NCI-H2227 treated with DMSO at 0.1 percent for 48 hours (cell line): ENCODE data around the gene DLG2.
A peak's percentile ranks its signal among the peaks of the same experiment; 100 is the strongest.
"Not testable (repeated sequence)": the region's sequence is repeated elsewhere in the genome, so short reads cannot be mapped to it uniquely, and the experiment has no call there.

ENCODE experiments used
- DNase-seq: peaks from one replicate; lab custom pipeline; 2025; lab: John Stamatoyannopoulos, UW

Gene DLG2

DNA sequence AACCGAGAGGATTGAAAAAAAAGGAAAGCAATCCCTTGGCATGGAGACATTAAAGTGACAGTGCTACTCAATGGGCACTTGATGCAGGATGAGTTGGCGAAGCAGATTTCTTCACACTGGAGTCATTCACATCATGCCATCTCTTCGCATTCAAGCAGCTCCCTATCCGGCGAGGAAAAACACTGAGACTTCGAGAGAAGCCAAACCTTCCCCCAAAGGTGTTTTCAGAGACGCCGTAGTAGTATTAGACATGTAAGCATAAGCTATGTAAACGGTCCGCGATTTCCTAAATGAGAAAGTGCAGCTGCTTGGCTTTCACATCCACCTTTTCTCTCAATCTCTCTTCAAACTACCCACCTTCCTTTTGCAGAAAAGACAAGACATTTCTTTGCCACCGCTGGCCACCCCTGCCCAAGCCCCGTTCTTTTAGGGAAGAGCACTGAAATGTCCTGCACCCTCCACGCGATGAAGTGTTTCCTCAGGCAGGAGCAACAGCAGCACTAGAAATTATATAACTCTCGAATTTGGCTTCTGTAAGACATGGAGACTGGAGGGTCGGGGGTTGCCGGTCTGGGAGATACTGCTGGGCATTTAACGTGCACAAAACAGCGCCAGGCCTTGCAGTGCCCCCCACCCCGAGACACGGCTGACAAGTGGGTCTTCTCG lies at the start of gene DLG2:
DLG2 (minus strand) TSS at position 13 of the 666 bp plus-strand sequence.
- DNase-seq = peak; percentile 27

GRCh38 chr11:85673393-85673792 lies 46.2 kb upstream of the DLG2 start:
- no peak for DNase-seq

- DNase-seq = no peak
Observed at GRCh38 chr11:85672105-85672902, 45.2 kb upstream of the DLG2 start.

DNA sequence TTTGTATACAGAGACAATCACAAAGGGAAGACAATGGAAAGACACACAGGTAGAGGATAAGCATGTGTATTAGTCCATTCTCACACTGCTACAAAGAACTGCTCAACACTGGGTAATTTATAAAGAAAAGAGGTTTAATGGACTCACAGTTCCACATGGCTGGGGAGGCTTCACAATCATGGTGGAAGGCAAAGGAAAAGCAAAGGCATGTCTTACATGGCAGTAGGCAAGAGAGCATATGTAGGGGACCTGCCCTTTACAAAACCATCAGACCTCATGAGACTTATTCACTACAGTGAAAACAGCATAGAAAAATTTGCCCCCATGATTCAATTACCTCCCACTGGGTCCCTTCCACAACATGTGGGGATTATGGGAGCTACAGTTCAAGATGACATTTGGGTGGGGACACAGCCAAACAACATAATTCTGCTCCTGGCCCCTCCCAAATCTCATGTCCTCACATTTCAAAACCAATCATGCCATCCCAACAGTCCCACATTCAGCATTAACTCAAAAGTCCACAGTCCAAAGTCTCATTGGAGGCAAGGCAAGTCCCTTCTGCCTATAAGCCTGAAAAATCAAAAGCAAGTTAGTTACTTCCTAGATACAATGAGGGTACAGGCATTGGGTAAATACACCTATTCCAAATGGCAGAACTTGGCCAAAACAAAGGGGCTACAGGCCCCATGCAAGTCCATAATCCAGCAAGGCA lies 44.0 kb upstream of the DLG2 start:
- not testable (repeated sequence) for DNase-seq

DNA sequence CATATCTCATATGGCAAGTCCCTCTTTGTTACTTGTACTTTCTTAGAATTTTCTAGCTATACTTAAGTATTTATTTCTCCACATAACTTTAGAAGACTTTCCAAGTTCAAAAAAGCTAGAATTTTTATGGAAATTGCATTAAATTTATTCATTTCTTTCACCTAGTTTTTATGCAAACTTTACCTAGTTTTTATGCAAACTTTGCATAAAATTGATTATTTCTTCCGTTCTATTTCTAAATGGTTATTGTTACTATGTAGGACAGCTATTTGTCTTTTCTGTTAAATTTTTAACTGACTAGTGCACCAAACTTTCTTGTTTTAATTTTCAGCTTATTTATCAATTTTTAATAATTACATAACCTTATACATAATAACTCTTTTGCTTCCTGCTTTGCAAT lies 41.0 kb upstream of the DLG2 start:
- DNase-seq = no peak

DNA sequence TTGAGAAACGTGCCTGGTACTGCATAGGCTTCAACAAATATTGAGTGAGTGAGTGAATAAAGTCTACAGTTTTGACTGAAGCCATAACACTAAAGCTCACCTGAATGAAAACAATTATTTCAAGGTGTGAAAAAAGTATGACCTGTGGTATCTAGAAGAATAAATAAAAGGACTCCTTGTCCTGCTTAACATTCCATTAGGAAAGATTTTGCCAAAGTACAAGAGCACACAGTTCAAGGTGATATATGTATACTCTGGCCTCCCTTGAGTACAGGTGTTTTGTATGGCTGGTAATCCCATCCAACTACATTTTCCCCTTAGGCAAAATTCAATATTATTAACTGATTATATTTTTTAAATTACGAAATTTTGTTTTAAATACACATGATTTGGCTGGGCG lies 39.5 kb upstream of the DLG2 start:
- no peak for DNase-seq

DNA sequence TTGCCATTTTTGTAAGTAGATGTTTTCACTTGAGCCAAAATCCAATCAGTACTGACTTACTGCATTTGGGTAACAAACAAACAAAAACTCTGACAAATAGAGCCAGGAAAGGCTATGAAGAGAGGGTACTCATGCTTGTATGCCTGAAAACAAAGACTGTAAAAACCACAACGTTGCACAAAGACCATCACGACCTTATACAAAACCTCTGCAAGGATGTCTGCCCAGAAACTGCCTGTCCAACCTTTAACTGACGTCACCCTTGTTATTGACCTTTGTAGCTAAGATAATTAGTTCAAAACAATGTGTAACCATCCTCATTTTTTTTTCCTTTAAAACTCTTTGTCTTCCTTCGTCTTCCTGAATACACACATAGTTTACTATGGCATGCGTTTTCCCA lies 38.6 kb upstream of the DLG2 start:
- DNase-seq = no peak

GRCh38 chr11:85664615-85665481 lies 37.7 kb upstream of the DLG2 start, which contains the start of gene CREBZF:
Gene CREBZF (minus strand): TSS chr11:85665129. CDS start chr11:85664875, 254 bp downstream.
- peak; percentile 94 for DNase-seq

GRCh38 chr11:85663753-85664614 lies 36.8 kb upstream of the DLG2 start:
- peak; percentile 36 for DNase-seq

DNA sequence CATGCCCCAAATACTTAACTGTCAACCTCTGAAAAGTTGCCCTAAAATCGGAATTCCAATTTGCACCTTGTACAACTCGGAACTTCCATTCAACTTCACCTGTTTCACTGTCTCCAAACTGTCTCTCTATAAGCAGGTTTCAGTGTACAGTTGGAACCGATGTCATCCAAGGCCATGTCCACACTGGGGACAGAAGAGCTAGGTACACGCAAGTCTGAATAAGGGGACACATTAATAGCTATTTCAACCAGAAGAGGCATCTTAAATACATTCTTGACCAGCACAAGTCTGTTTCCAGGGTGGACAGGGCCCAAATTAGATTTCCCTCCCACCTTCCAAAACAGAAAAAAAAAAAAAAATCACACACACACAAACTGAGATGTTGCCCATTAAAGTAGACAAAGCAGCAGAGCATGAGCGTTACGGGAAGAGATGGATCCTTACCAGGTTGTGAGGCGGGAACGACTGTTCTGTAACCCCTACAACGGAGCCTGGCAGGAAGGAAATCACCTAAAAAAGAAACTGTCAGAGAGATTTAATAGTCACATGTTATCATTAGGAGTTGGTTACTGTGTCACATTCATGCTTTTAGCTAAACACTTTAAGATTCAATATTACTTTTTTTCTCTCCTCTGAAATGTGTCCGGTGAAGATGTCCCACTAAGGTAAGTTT lies 36.1 kb upstream of the DLG2 start:
- DNase-seq = no peak

- no peak for DNase-seq
Observed at GRCh38 chr11:85661972-85662664, 35.0 kb upstream of the DLG2 start.

DNA sequence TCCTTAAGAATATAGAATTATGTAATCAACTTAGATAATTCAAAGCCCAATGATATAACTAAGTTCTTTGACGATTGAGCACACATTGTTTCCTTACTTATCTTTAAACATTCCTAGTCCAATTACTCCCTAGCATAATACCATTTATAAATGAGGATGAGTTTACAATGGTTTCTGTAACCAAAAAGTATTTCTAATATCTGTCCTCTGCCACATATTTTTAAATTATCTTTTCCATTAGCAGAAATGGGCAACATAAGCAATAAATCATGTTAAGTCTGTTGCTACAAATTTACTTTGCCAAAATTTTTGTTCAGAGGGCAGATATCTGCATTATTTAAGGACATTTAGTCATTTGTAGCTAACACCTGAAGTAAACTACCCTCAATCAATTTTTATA lies 31.0 kb upstream of the DLG2 start:
- DNase-seq = no peak

- no peak for DNase-seq
Observed at GRCh38 chr11:85656777-85657176, 29.6 kb upstream of the DLG2 start.

DNA sequence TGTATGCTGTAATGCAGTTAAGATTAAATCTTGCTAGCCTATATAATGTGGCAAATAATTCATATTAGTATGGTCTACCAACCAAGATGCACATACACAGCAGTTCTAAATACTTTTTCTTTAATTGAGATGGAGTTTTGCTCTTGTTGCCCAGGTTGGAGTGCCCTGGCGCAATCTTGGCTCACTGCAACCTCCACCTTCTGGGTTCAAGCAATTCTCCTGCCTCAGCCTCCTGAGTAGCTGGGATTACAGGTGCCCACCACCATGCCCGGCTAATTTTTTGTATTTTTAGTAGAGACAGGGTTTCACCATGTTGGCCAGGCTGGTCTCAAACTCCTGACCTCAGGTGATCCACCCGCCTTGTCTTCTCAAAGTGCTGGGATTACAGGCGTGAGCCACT lies 27.2 kb upstream of the DLG2 start:
- DNase-seq = not testable (repeated sequence)

- no peak for DNase-seq
Observed at GRCh38 chr11:85652786-85653447, 25.8 kb upstream of the DLG2 start.

- no peak for DNase-seq
Observed at GRCh38 chr11:85651118-85651517, 24.0 kb upstream of the DLG2 start.

DNA sequence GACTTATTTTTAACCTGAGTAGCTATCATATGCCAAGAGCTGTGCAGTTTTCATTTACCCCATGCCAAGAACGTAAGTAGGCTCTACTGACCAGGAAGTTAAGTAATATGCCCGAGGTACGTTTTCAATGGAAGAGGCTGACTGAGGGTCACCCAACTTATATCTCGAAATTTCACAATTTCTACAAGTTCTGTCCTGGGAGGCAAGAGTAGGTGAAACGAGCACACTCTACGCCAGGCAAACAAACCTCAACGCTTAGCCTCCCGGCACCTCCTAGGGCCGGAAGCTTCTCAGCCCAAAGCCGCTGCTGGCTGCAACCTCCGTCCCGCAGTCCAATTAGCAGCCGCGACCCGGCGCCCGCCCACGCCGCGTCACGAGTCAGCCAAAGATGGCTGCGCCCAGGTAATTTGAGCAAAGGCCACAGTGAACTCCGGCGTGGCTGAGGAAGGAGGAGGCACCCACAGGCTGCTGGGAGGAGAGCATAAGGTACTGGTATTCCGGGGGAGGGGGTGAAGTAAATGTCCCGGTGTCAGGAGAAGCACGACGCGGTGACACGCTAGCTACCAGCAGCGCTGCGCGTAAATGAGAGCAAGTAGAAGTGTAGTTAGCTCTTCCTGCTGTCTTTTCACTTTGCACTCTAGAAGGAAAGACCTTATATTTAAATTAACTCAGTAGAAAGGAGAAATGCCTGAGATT lies 20.6 kb upstream of the DLG2 start, which contains the start of gene TMEM126A:
TMEM126A (plus strand) TSS at position 364 of the 696 bp plus-strand sequence. CDS start 2,289 bp downstream, outside the sequence.
- peak; percentile 85 for DNase-seq

GRCh38 chr11:85647078-85647477 lies 19.9 kb upstream of the DLG2 start:
- no peak for DNase-seq
